Epithelial cell of esophagus (primary cell): Measurements from ENCODE around the gene MC1R.

ENCODE experiments used
- DNase-seq: peaks from one replicate; pipeline ENCODE4 v3.0.0; 2010; ENCODE audit warnings: low read depth
- H3K4me3 ChIP-seq: 2 replicates; pipeline ENCODE4 v1.5.1; 2011; ENCODE audit warnings: mild to moderate bottlenecking, low read length, control low read depth
- TF ChIP-seq, protein P1 (sequence below): IDR thresholded peaks from 2 replicates; pipeline ENCODE4 v1.5.1; 2011; ENCODE audit warnings: low read depth, mild to moderate bottlenecking, low read length, control low read depth, inconsistent platforms; ENCODE audit not compliant: insufficient read depth; ENCODE audit errors: missing control alignments

MC1R gene

DNA sequence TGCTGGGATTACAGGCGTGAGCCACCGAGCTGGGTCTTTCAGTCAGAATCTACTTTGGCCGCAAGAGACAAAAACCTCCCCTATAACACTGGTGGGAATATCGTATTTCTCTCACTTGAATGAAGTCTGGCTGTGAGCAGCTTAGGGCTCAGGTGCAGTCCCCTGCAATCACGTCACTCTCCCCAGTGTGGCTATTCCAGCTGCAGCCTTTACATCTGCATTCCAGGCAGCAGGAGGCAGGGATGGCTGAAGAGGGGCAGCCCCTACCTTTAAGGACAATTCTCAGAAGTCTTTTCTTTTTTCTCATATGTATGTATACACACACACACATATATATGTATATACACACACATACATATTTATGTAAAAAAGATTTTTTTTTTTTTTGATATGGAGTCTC, 32.8 kb downstream of the MC1R start:
- TF ChIP-seq, protein P1, sequence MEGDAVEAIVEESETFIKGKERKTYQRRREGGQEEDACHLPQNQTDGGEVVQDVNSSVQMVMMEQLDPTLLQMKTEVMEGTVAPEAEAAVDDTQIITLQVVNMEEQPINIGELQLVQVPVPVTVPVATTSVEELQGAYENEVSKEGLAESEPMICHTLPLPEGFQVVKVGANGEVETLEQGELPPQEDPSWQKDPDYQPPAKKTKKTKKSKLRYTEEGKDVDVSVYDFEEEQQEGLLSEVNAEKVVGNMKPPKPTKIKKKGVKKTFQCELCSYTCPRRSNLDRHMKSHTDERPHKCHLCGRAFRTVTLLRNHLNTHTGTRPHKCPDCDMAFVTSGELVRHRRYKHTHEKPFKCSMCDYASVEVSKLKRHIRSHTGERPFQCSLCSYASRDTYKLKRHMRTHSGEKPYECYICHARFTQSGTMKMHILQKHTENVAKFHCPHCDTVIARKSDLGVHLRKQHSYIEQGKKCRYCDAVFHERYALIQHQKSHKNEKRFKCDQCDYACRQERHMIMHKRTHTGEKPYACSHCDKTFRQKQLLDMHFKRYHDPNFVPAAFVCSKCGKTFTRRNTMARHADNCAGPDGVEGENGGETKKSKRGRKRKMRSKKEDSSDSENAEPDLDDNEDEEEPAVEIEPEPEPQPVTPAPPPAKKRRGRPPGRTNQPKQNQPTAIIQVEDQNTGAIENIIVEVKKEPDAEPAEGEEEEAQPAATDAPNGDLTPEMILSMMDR = no peak
- DNase-seq = no peak

DNA sequence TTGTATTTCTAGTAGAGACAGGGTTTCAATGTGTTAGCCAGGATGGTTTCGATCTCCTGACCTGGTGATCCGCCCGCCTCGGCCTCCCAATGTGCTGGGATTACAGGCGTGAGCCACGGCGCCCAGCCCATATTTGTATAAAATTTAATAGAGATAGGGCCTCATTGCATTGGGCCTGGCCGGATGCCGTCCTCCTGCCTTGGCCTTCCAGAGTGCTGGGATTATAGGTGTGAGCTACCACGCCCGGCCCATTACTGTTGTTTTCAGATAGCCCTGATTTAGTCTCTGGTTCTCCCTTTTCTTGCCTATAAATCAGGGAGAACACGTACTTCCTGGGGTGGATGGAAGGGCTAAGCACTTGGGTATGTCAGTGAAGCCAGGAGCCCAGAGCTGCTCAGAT, 33.4 kb downstream of the MC1R start:
- TF ChIP-seq, protein P1 = no peak
- H3K4me3 ChIP-seq = no peak overlapping the region
- no peak for DNase-seq

More for the DNA sequence above, 32.8 kb downstream of the MC1R start:
- no peak overlapping the region for H3K4me3 ChIP-seq

DNA sequence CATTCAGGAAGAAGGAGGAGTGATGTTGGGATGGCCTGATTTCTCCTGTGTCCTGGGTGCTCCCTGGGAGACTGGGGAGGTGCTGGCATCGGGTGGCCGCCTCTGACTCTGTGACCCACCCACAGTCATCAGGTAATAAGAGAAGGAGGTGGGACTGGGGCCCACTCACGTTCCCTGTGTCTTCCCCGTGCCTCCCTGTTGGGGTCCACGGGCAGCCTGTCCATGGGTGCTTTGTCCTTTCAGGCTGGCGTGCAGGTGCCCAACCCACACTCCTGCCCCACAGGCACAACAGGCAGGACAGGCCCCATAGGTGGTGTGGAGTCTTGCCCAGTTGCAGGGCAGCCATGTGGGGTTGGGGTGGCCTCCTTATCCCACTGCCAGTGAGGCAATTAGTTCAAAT, 33.9 kb downstream of the MC1R start:
- no peak overlapping the region for H3K4me3 ChIP-seq
- DNase-seq = no peak
- TF ChIP-seq, protein P1 = no peak

DNA sequence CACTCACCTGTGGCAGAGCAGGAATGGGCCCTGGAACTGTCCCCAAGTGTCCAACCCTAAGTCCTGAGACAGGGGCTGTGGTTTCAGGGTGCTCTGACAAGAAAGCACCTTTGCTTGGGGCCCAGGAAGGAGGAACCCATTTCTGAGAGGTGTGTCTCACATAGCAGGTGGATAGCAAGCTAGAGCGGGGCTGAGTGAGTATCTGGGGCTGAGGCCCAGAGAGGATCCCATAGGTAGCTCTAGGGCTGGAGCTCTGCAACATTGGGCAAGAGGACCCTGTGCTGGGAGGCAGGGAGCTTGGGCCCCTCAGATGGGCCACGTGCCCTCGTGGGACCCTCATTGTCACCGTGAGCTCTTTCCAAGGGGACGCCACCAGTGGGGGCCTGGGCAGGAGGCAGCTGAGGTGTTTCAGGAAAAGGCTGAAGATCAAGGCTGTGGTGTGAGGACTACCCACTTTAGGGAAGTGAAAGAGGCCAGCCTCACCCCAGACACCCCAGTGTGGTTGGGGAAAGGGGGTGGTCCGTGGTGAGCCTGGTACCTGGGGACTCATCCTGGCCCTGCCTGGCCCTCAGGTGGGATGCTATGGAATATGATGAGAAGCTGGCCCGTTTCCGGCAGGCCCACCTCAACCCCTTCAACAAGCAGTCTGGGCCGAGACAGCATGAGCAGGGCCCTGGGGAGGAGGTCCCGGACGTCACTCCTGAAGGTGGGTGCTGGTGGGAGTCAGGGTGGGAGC, 35.2 kb downstream of the MC1R start:
- H3K4me3 ChIP-seq = no peak overlapping the region
- no peak for DNase-seq
- TF ChIP-seq, protein P1 = no peak

DNA sequence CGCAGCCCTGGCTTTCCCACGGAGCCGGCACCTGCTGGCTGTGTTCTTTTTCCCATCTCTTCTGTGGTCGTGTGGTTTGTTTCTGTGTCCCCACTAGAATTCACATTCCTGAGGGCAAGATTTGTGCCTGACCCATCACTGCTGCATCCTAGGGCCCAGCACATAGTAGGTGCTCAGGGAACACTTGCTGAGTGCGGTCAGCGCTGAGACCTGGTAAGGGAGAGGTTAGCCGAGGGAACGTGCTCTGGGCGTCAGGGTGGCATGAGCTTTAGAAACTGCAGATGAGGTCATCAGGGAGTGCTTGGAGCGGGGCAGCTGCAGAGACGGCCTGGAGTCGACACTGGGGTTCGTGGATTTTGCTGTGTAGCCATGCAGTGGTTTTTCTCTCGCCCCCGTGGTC, 35.8 kb downstream of the MC1R start:
- H3K4me3 ChIP-seq = no peak overlapping the region
- DNase-seq = no peak
- TF ChIP-seq, protein P1 = no peak

DNA sequence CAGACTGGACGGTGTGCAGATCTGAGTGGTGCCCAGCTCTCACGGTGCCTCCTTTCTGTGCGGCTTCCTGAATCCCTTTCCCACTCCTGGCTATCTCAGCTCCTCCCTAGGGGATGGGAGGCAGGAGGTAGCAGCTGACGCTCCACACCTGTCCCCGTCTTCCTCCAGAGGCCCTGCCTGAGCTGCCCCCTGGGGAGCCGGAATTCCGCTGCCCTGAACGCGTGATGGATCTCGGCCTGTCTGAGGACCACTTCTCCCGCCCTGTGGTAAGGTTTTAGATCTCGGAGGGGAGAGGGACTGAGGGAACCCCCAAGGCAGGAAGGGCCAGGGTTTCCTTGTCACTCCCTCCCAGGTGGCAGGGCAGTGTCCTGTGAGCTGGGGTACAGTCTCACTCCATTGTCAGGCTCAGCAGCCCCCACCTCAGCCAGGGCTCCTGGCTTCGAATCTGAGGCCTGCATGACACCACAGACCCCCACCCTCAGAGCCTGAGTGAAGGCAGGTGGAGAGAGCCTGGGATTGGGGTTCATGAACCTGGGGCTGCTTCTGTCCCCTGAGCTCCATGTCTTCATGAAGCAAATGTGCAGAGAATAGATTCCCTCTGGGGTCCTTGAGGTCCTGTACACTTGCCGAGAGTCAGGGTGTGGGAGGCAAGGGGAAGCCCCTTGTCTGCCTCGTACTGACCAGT, 36.5 kb downstream of the MC1R start:
- TF ChIP-seq, protein P1 = no peak
- DNase-seq = no peak
- H3K4me3 ChIP-seq = no peak overlapping the region
